HepG2 (cell line): ENCODE data around the gene LAMB2. TPM values are rescaled to one million over a fixed set of nuclear protein-coding genes. Genes with fewer than 3 reads are reported as not detected.

Experiments
- ARNT2 ChIP-seq: sonication (generic); formaldehyde crosslinking; IDR thresholded peaks from 2 replicates; pipeline ENCODE4 v1.8.0; 2022; ENCODE audit warnings: mild to moderate bottlenecking, low read depth, missing genetic modification reagents, moderate library complexity
- BCL6 ChIP-seq: IDR thresholded peaks from 2 replicates; pipeline ENCODE4 v1.6.1; 2016; ENCODE audit warnings: missing genetic modification reagents, missing compliant biosample characterization
- CENPBD1 ChIP-seq: sonication (generic); formaldehyde crosslinking; IDR thresholded peaks from 2 replicates; pipeline ENCODE4 v1.8.0; 2022; ENCODE audit warnings: missing genetic modification reagents, low read depth, mild to moderate bottlenecking, borderline replicate concordance
- FOXP1 ChIP-seq, 2 experiments: fragments of 450-650 bp in 1 of 2; IDR thresholded peaks; 2 replicates each; pipeline ENCODE4 v1.6.1; 2017 to 2018; ENCODE audit warnings: antibody characterized with exemption in 1 of 2
- HNRNPL ChIP-seq: fragments of 200-400 bp; formaldehyde crosslinking; IDR thresholded peaks from 2 replicates; pipeline ENCODE4 v1.6.1; 2017; ENCODE audit warnings: mild to moderate bottlenecking, low read depth, low read length
- NKX3-1 ChIP-seq: sonication (generic); formaldehyde crosslinking; IDR thresholded peaks from 2 replicates; pipeline ENCODE4 v1.5.0; 2020; ENCODE audit warnings: missing genetic modification reagents
- PHF20 ChIP-seq: sonication (generic); formaldehyde crosslinking; IDR thresholded peaks from 2 replicates; pipeline ENCODE4 v1.5.0; 2020; ENCODE audit warnings: mild to moderate bottlenecking, missing genetic modification reagents
- SETDB1 ChIP-seq: sonication (generic); formaldehyde crosslinking; IDR thresholded peaks from 2 replicates; pipeline ENCODE4 v1.5.1; 2020; ENCODE audit warnings: missing genetic modification reagents, mild to moderate bottlenecking, borderline replicate concordance
- THAP7 ChIP-seq: sonication (generic); formaldehyde crosslinking; IDR thresholded peaks from 2 replicates; pipeline ENCODE4 v1.8.1; 2023; ENCODE audit warnings: mild to moderate bottlenecking, missing genetic modification reagents
- ZIK1 ChIP-seq: sonication (generic); formaldehyde crosslinking; IDR thresholded peaks from 2 replicates; pipeline ENCODE4 v1.5.0; 2020; ENCODE audit warnings: mild to moderate bottlenecking, low read depth, missing genetic modification reagents, borderline replicate concordance
- ZNF646 ChIP-seq: sonication (generic); formaldehyde crosslinking; IDR thresholded peaks from 2 replicates; pipeline ENCODE4 v1.9.0; 2021; ENCODE audit warnings: mild to moderate bottlenecking, missing genetic modification reagents
- polyA plus RNA-seq, 8 experiments: library from polyadenylated mRNA; depleted of rRNA in 3 of 8; stranded (reverse) in 7 of 8; unstranded in 1 of 8; fragments of >200 nt; fragmentation: Illumina TruSeq in 4 of 8; extraction: Trizol in 4 of 8; gene quantifications; 2 replicates each; pipeline versions ENCODE4 v1.2.1 to v1.2.3, GENCODE V29; 2011 to 2016; ENCODE audit warnings: low read depth in 4 of 8, missing spikeins in 1 of 8, mixed read lengths in 1 of 8; ENCODE audit not compliant: insufficient read depth in 1 of 8
- total RNA-seq, 5 experiments: library from RNA; depleted of rRNA; stranded (reverse); fragments of >200 nt; fragmentation: Illumina TruSeq; extraction: Trizol; gene quantifications; 2 replicates each; pipeline ENCODE4 v1.2.3, GENCODE V29; 2016; ENCODE audit warnings: low read depth in 1 of 5

LAMB2 gene
- total and polyA plus RNA-seq, 2 of the 13 experiments (the other 11 are each of a cell fraction or from before 2014, with no cell fraction given), result 208 to 443 TPM

- TF ChIP-seq THAP7, result no peak; the same call in 1 of the 2 replicates
- TF ChIP-seq CENPBD1, result no peak
- peak; percentile 64; the same call in 1 of the 2 replicates for TF ChIP-seq HNRNPL
- TF ChIP-seq SETDB1 (CRISPR knock-in tag), result no peak
- peak; percentile 67; the same call in 1 of the 2 replicates for TF ChIP-seq ZIK1
- TF ChIP-seq PHF20, result peak; percentile 60; the same call in 1 of the 2 replicates
- 0 out of 2 replicates have a peak, but pooled peaks have one; percentile 14 for TF ChIP-seq ZNF646 (CRISPR knock-in tag)
- TF ChIP-seq ARNT2 (CRISPR knock-in tag), result peak; percentile 90
- TF ChIP-seq FOXP1 (IDR thresholded peaks at IDR 0.05), result no peak
- TF ChIP-seq FOXP1 (CRISPR knock-in tag; IDR thresholded peaks at IDR 0.05), result peak; percentile 23; the same call in 1 of the 2 replicates
- TF ChIP-seq NKX3-1, result no peak
- no peak; the same call in 1 of the 2 replicates for TF ChIP-seq BCL6
Measured at GRCh38 chr3:49171119-49171774, 38.4 kb upstream of the LAMB2 start, which contains the start of gene KLHDC8B (continued).
